HG03469 (cell line): ENCODE measurements around the gene TBC1D3I.
"Not testable (repeated sequence)": the region's sequence is repeated elsewhere in the genome, so short reads cannot be mapped to it uniquely, and the experiment has no call there.

ENCODE experiments used
- ATAC-seq: cut with Tn5 transposase; IDR thresholded peaks from one replicate; pipeline ENCODE4 v1.9.1; 2021; ENCODE audit warnings: mild to moderate bottlenecking, moderate library complexity, moderate number of reproducible peaks; ENCODE audit not compliant: unreplicated experiment

Gene TBC1D3I

GRCh38 chr17:36264470-36264869 lies at the start of gene TBC1D3I:
Gene TBC1D3I (minus strand): TSS chr17:36264570. CDS start chr17:36262985, 1,585 bp downstream.
- ATAC-seq = not testable (repeated sequence)

DNA sequence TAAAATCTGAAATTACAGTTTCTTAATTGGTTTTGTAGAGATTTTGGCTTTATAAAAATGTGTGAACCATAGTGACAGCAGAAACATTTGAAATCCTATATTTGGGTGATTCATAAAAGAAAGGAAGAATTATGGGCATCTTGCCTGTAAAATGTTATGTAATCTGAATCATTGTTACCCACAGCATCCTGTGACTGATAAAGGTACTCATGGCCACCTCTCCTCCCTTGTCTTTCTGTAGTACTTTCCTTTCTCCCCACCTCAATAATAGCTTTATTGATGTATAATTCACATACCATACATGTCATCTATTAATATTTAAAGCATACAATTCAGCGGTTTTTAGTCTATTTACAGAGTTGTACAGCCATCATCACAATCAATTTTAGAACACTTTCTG lies 30.8 kb upstream of the TBC1D3I start:
- ATAC-seq = not testable (repeated sequence)

GRCh38 chr17:36289965-36290612 lies 25.7 kb upstream of the TBC1D3I start:
- ATAC-seq = not testable (repeated sequence)

GRCh38 chr17:36284219-36284618 lies 19.8 kb upstream of the TBC1D3I start:
- not testable (repeated sequence) for ATAC-seq

DNA sequence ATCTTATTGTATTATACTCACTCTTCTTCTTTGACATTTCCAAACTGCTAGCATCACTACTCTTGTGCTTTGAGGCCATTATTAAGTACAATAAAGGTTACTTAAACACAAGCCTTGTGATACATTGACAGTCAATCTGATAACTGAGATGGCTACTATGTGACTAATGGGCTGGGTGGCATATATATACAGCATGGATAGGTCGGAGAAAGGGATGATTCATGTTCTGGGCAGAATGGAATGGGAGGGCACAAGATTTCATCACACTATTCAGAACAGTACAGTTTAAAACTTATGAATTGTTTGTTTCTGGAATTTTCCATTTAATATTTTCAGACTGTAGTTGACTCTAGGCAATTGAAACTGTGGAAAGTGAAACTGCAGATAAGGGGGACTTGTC lies 18.9 kb upstream of the TBC1D3I start:
- not testable (repeated sequence) for ATAC-seq

- not testable (repeated sequence) for ATAC-seq
These were observed 22.3 kb downstream of the TBC1D3I start for GRCh38 chr17:36242046-36242445.

- not testable (repeated sequence) for ATAC-seq
These were observed 34.7 kb downstream of the TBC1D3I start for GRCh38 chr17:36229644-36230043.

GRCh38 chr17:36222967-36223366 lies 41.4 kb downstream of the TBC1D3I start:
- not testable (repeated sequence) for ATAC-seq

- not testable (repeated sequence) for ATAC-seq
These were observed 42.7 kb downstream of the TBC1D3I start for GRCh38 chr17:36221581-36222100.

DNA sequence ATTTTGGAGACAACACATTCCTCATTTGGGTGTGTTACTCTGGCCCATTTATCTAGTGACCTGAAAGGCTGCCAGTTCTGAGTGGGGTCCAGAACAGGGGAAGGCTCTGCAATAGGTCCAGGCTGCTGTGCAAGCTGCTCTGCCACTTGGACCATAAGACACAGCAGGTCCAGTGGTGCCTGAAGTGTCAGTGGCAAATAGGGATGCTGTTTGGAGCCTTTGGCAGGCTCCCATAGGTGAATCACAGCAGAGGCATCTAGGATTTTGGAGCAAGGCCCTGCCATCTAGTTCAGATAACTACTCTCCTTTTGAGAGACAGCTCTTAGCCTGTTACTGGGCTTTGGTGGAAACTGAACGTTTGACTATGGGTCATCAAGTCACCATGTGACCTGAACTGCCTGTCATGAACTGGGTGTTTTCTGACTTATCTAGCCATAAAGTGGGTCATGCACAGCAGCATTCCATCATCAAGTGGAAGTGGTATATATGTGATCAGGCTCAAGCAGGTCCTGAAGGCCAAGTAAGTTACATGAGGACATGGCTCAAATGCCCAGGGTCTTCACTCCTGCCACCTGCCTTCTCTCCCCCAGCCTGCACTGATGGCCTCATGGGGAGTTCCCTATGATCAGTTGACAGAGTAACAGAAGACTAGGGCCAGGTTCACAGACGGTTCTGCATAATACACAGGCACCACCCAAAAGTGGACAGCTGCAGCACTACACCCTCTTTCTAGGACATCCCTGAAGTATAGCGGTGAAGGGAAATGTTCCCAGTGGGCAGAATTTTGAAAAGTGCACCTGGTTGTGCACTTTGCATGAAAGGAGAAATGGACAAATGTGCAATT lies 43.4 kb downstream of the TBC1D3I start:
- ATAC-seq = not testable (repeated sequence)

GRCh38 chr17:36219556-36219955 lies 44.8 kb downstream of the TBC1D3I start:
- not testable (repeated sequence) for ATAC-seq

- not testable (repeated sequence) for ATAC-seq
These were observed 48.7 kb downstream of the TBC1D3I start for GRCh38 chr17:36215406-36216308.

DNA sequence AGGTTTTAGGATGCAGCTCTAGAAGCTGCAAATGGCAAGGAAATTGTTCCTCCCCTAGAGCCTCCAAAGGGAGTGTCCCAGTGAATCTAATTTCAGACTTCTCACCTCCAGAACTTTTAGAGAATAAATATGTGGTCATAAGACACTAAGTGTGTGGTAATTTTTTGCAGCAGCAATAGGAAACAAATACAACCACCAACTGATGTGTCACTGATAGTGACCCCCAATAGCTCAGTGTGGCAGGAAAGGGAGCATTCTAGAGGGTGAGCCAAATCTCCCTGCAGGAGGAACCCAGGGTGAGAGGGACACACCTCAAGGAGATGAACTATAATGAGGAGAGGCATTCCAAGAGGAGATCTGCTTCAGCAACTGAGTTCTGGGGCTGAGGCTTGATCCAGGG lies 49.5 kb downstream of the TBC1D3I start:
- no peak for ATAC-seq

- no peak for ATAC-seq
These were observed 50.7 kb downstream of the TBC1D3I start for GRCh38 chr17:36213695-36214094.

- no peak for ATAC-seq
These were observed 51.4 kb downstream of the TBC1D3I start for GRCh38 chr17:36212966-36213365.

GRCh38 chr17:36212272-36212605 lies 52.1 kb downstream of the TBC1D3I start:
- no peak for ATAC-seq

DNA sequence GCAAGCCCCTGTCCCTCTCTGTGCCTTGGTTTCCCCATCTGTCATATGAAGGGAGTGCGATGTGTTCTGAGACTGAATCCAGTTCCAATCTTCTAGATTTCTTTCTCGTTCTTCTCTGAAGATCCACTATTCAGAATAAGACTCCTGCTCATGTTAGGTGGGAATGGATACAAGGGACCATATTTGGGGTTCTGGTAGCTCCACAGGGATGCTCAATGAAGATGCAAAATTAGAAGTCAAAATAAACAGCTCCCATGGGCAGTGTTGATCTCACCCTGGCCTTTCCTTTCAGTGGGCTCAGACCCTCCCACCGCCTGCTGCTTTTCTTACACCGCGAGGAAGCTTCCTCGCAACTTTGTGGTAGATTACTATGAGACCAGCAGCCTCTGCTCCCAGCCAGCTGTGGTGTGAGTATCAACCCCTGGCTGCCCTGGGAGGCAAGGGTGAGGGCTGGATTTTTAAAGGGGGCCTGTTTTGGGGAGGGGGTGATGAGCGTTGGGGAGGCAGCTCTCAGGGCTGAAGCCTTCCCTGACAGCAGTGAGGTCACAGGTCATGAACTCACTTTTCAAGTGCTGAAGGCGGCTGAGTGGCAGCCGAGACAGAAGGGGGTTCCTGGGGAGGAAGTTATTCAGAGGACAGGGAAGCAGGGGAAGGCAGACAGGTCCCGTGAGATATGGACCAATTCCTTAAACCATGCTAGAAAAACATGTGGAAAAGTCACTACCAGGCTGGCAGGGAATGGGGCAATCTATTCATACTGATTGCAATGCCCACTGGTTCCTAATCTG lies 52.7 kb downstream of the TBC1D3I start:
- not testable (repeated sequence) for ATAC-seq

- peak; percentile 32 for ATAC-seq
These were observed 53.7 kb downstream of the TBC1D3I start, which contains the start of gene CCL4L2 for GRCh38 chr17:36210439-36211211. Gene CCL4L2 (plus strand): TSS chr17:36211063.

- no peak for ATAC-seq
These were observed 54.8 kb downstream of the TBC1D3I start for GRCh38 chr17:36209575-36209974.
